Measurements from ENCODE around the gene BRAT1.

GRCh38 chr7:2507917-2508306 lies 47.4 kb downstream of the BRAT1 start:
- TF ChIP-seq CTCF (IDR thresholded peaks at IDR 0.05; ENCODE audit: poor library complexity): no peak
- no peak for TF ChIP-seq EZH2 (IDR thresholded peaks at IDR 0.05; ENCODE audit: borderline replicate concordance)

Data from hepatocyte (in vitro differentiated cells).